GM12878 (cell line): ENCODE results near the gene GLRX2. TPM values are rescaled to one million over a fixed set of nuclear protein-coding genes. Genes with fewer than 3 reads are reported as not detected.

Experiments
- ATAC-seq: fragments of 200-7000 bp; cut with Tn5 transposase; 3 replicates; pipeline ENCODE4 v1.9.1; 2020; ENCODE audit warnings: mild to moderate bottlenecking, moderate library complexity
- Bru-seq: library from RNA; stranded (reverse); fragments of 400-500 nt; gene quantifications from one replicate; lab custom pipeline; 2021; lab: Mats Ljungman, UMichigan
- BruChase-seq, 2 experiments: library from RNA; stranded (reverse); fragments of 400-500 nt; gene quantifications; one replicate each; lab custom pipeline; 2021; lab: Mats Ljungman, UMichigan
- BruUV-seq: library from RNA; stranded (reverse); fragments of 400-500 nt; replicated peaks from 2 replicates; lab custom pipeline; 2021; lab: Mats Ljungman, UMichigan
- CTCF ChIA-PET: fragments of 300-600 bp; sonication (Branson Sonifier 250); formaldehyde crosslinking; extraction: SDS; loops from one replicate; lab custom pipeline; 2021; ENCODE audit warnings: inconsistent platforms; lab: Yijun Ruan, JAX
- POLR2A ChIA-PET: fragments of 350-600 bp; formaldehyde crosslinking; extraction: SDS; loops from one replicate; lab custom pipeline; 2021; ENCODE audit warnings: inconsistent platforms; lab: Charles Lee
- RAD21 ChIA-PET: fragments of 300-600 bp; sonication (Branson Sonifier 250); formaldehyde crosslinking; loops from one replicate; lab custom pipeline; 2023; ENCODE audit warnings: antibody characterized with exemption; ENCODE audit not compliant: unreplicated experiment; lab: Charles Lee
- SMC1A ChIA-PET: fragments of 300-600 bp; sonication (Branson Sonifier 250); formaldehyde crosslinking; loops from one replicate; lab custom pipeline; 2023; ENCODE audit not compliant: unreplicated experiment, uncharacterized antibody; lab: Charles Lee
- DNase-seq: peaks from one replicate; pipeline ENCODE4 v3.0.0-alpha.2; 2011; ENCODE audit warnings: low read depth, low spot score
- FAIRE-seq: peaks from 3 replicates; lab custom pipeline; 2011; peaks lifted over from hg19 to GRCh38; lab: Jason Lieb, UNC
- H2AFZ ChIP-seq: 2 replicates; pipeline ENCODE4 v1.6.0; 2011; ENCODE audit warnings: low read depth, low read length, control low read depth; ENCODE audit not compliant: control insufficient read depth
- H3K27ac ChIP-seq: 2 replicates; pipeline ENCODE4 v1.5.1; 2011; ENCODE audit warnings: control low read depth; ENCODE audit not compliant: control insufficient read depth, insufficient read depth
- H3K27me3 ChIP-seq, 2 experiments: replicated peaks in 1 of 2; 2 replicates each; pipeline versions ENCODE4 v1.6.0 to v1.6.1; 2011; ENCODE audit warnings: low read length in 1 of 2; ENCODE audit not compliant: control insufficient read depth in 2 of 2, insufficient read depth in 2 of 2
- H3K36me3 ChIP-seq, 2 experiments: 2 replicates each; pipeline ENCODE4 v1.5.1; 2011; ENCODE audit warnings: low read length in 1 of 2; ENCODE audit not compliant: control insufficient read depth in 2 of 2, insufficient read depth in 2 of 2
- H3K4me1 ChIP-seq: 2 replicates; pipeline ENCODE4 v1.6.1; 2011; ENCODE audit warnings: mild to moderate bottlenecking, low read length, moderate library complexity, mixed read lengths; ENCODE audit not compliant: control insufficient read depth, insufficient read depth
- H3K4me2 ChIP-seq: 2 replicates; pipeline ENCODE4 v1.6.0; 2011; ENCODE audit warnings: control low read depth; ENCODE audit not compliant: control insufficient read depth, insufficient read depth
- H3K4me3 ChIP-seq: fragments of 200-600 bp; sonication (generic); 2 replicates; pipeline ENCODE4 v1.5.1; 2016
- H3K79me2 ChIP-seq: 2 replicates; pipeline ENCODE4 v1.6.0; 2011; ENCODE audit warnings: low read length; ENCODE audit not compliant: control insufficient read depth, insufficient read depth
- H3K9ac ChIP-seq: 2 replicates; pipeline ENCODE4 v1.8.0; 2011; ENCODE audit warnings: low read length, control low read depth, mixed read lengths; ENCODE audit not compliant: control insufficient read depth, insufficient read depth
- H3K9me3 ChIP-seq: replicated peaks from 3 replicates; pipeline ENCODE4 v1.5.1; 2011; ENCODE audit warnings: mild to moderate bottlenecking, low read length; ENCODE audit not compliant: control insufficient read depth, insufficient read depth
- H4K20me1 ChIP-seq: 2 replicates; pipeline ENCODE4 v1.6.0; 2011; ENCODE audit not compliant: control insufficient read depth, insufficient read depth
- ATF7 ChIP-seq: fragments of 450-650 bp; IDR thresholded peaks from 2 replicates; pipeline ENCODE4 v1.6.1; 2016; ENCODE audit warnings: low read depth, mild to moderate bottlenecking
- CEBPB ChIP-seq, 2 experiments: fragments of 150-350 bp in 1 of 2; IDR thresholded peaks; 2 replicates each; pipeline ENCODE4 v1.6.1; 2012 to 2014; ENCODE audit warnings: low read depth in 2 of 2, low read length in 2 of 2, borderline replicate concordance in 1 of 2, inconsistent platforms in 1 of 2
- KLF5 ChIP-seq: fragments of 450-650 bp; IDR thresholded peaks from 2 replicates; pipeline ENCODE4 v1.6.1; 2014; ENCODE audit warnings: mild to moderate bottlenecking; ENCODE audit not compliant: partially characterized antibody
- MEF2A ChIP-seq: IDR thresholded peaks from 2 replicates; pipeline ENCODE4 v1.6.1; 2011; ENCODE audit warnings: low read depth, mild to moderate bottlenecking, low read length, moderate library complexity; ENCODE audit not compliant: insufficient read depth
- NFXL1 ChIP-seq: fragments of 450-650 bp; IDR thresholded peaks from 2 replicates; pipeline ENCODE4 v1.6.1; 2017; ENCODE audit warnings: antibody characterized with exemption, mild to moderate bottlenecking, borderline replicate concordance
- RAD21 ChIP-seq: IDR thresholded peaks from 2 replicates; pipeline ENCODE4 v1.6.1; 2011; ENCODE audit warnings: mild to moderate bottlenecking, low read depth, low read length, moderate library complexity; ENCODE audit not compliant: insufficient read depth
- SUZ12 ChIP-seq: fragments of 200-600 bp; sonication (generic); IDR thresholded peaks from one replicate; pipeline ENCODE4 v1.6.1; 2018; ENCODE audit warnings: antibody characterized with exemption, mild to moderate bottlenecking; ENCODE audit not compliant: unreplicated experiment
- TAF1 ChIP-seq: IDR thresholded peaks from 2 replicates; pipeline ENCODE4 v1.6.1; 2011; ENCODE audit warnings: mild to moderate bottlenecking, low read depth, low read length, borderline replicate concordance
- ZNF274 ChIP-seq: IDR thresholded peaks from one replicate; pipeline ENCODE4 v1.8.0; 2011; ENCODE audit not compliant: insufficient read length, insufficient read depth
- ZNF622 ChIP-seq: fragments of 450-650 bp; IDR thresholded peaks from 2 replicates; pipeline ENCODE4 v1.6.1; 2017; ENCODE audit warnings: mild to moderate bottlenecking, inconsistent platforms
- WGBS: methylation state at CpG from one replicate; pipeline ENCODE4 v1.1.6; 2016; ENCODE audit warnings: low lambda C conversion rate; ENCODE audit not compliant: insufficient replicate concordance, insufficient coverage; ENCODE audit errors: missing lambda C conversion rate; 5-methylcytosine and 5-hydroxymethylcytosine counted together
- in situ Hi-C: fragments of 300-500 bp; cut with MboI; formaldehyde crosslinking; loops from 9 replicates; pipeline ENCODE4 v1.14.3; 2018; ENCODE audit warnings: mixed read lengths
- intact Hi-C: fragments of 100-400 bp; cut with micrococcal nuclease; formaldehyde crosslinking; loops from one replicate; pipeline ENCODE4 v1.14.2; 2022; ENCODE audit not compliant: unreplicated experiment
- long read RNA-seq, 2 experiments: library from polyadenylated mRNA; unstranded; transcript quantifications; one replicate each; pipeline ENCODE4 v2.0.0, GENCODE V29; 2019 to 2020
- polyA minus RNA-seq, 3 experiments: library from RNA; depleted of rRNA, polyadenylated mRNA; stranded (reverse); fragments of >200 nt; gene quantifications; 2 replicates each; pipeline ENCODE4 v1.2.3, GENCODE V29; 2011
- polyA plus RNA-seq, 11 experiments: library from polyadenylated mRNA; depleted of rRNA in 4 of 11; unstranded in 6 of 11; stranded (reverse) in 5 of 11; fragments of >200 nt; fragmentation: Nextera tagmentation in 4 of 11; fragmentation: Illumina TruSeq in 1 of 11; extraction: Ambion mirVana in 4 of 11; extraction: Trizol in 1 of 11; gene quantifications; 1 replicate in 1 of 11; 2 replicates in 10 of 11; pipeline versions ENCODE4 v1.2.1 to v1.2.3, GENCODE V29; 2011 to 2016; ENCODE audit warnings: inconsistent platforms in 2 of 11, missing spikeins in 2 of 11, low read depth in 1 of 11
- total RNA-seq, 4 experiments: library from RNA; depleted of rRNA in 3 of 4; stranded (reverse); fragments of >200 nt in 3 of 4; fragmentation: Illumina TruSeq in 1 of 4; extraction: Trizol in 1 of 4; gene quantifications; 2 replicates each; pipeline versions ENCODE4 v1.2.1 to v1.2.3, GENCODE V29; 2013 to 2021
- TF ChIP-seq, protein P1 (sequence below): fragments of 150-350 bp; IDR thresholded peaks from 2 replicates; pipeline ENCODE4 v1.6.1; 2014; ENCODE audit warnings: mild to moderate bottlenecking, low read depth, low read length
- TF ChIP-seq, protein P2 (sequence below): fragments of 450-650 bp; conservative IDR thresholded peaks from 2 replicates; pipeline ENCODE4 v1.6.1; 2017; ENCODE audit warnings: mild to moderate bottlenecking, moderate library complexity

The GLRX2 gene, protein sequence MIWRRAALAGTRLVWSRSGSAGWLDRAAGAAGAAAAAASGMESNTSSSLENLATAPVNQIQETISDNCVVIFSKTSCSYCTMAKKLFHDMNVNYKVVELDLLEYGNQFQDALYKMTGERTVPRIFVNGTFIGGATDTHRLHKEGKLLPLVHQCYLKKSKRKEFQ
- 4.8 and 6.3 TPM in 2 replicates for total RNA-seq (2013; cell fraction: nucleolus; rRNA removed)
- 18.0 and 21.2 TPM in 2 replicates for total RNA-seq (2014; rRNA removed)
- total RNA-seq (2014; rRNA removed; fragmentation: Illumina TruSeq; extraction: Trizol): 15.2 and 16.5 TPM in 2 replicates
- 19.7 and 21.4 TPM in 2 replicates for total RNA-seq (2021)
- 12.0 TPM for polyA plus RNA-seq (2011; ENCODE audit: low read depth)
- 16.7 and 33.4 TPM in 2 replicates for polyA plus RNA-seq (2011; rRNA removed)
- polyA plus RNA-seq (2011; cell fraction: cytosol; rRNA removed): 6.4 and 8.3 TPM in 2 replicates
- 5.2 and 6.2 TPM in 2 replicates for polyA plus RNA-seq (2011; cell fraction: nucleus; rRNA removed)
- 12.4 and 12.6 TPM in 2 replicates for polyA plus RNA-seq (2012)
- 15.5 and 19.5 TPM in 2 replicates for polyA plus RNA-seq (2014; fragmentation: Illumina TruSeq; extraction: Trizol)
- polyA plus RNA-seq (2014; fragmentation: Nextera tagmentation; extraction: Ambion mirVana): 1 to 10 TPM; 5.5 to 7.8 TPM
- 14.2 and 20.0 TPM in 2 replicates for polyA plus RNA-seq (2014; rRNA removed)
- 10 to 100 TPM; 59.9 to 67.6 TPM for polyA plus RNA-seq (2016; fragmentation: Nextera tagmentation; extraction: Ambion mirVana)
- polyA minus RNA-seq (2011; rRNA and poly(A)+ RNA removed): 1.2 and 2.8 TPM in 2 replicates
- polyA minus RNA-seq (2011; cell fraction: cytosol; rRNA and poly(A)+ RNA removed): 1.9 and 2.0 TPM in 2 replicates
- polyA minus RNA-seq (2011; cell fraction: nucleus; rRNA and poly(A)+ RNA removed): 1.6 and 3.3 TPM in 2 replicates
- Bru-seq, nascent RNA: percentile 73 among the genes with signal in this experiment
- BruChase-seq, experiment 1, labeled RNA remaining after a 6-hour chase: percentile 51 among the genes with signal in this experiment
- BruChase-seq, experiment 2, labeled RNA remaining after a 2-hour chase: percentile 59 among the genes with signal in this experiment
- long read RNA-seq, experiment 1, transcript GLRX2-201 (4 exons, 701 nt): major isoform, 15 of 27 reads
- long read RNA-seq, experiment 1, partial matches to known transcripts: 0 of 27 reads
- long read RNA-seq, experiment 1, other reads (novel, unspliced or antisense): 12 of 27 reads
- long read RNA-seq, experiment 2, transcript GLRX2-201 (4 exons, 701 nt): major isoform, 69 of 72 reads
- long read RNA-seq, experiment 2, partial matches to known transcripts: 0 of 72 reads
- long read RNA-seq, experiment 2, other reads (novel, unspliced or antisense): 3 of 72 reads

DNA sequence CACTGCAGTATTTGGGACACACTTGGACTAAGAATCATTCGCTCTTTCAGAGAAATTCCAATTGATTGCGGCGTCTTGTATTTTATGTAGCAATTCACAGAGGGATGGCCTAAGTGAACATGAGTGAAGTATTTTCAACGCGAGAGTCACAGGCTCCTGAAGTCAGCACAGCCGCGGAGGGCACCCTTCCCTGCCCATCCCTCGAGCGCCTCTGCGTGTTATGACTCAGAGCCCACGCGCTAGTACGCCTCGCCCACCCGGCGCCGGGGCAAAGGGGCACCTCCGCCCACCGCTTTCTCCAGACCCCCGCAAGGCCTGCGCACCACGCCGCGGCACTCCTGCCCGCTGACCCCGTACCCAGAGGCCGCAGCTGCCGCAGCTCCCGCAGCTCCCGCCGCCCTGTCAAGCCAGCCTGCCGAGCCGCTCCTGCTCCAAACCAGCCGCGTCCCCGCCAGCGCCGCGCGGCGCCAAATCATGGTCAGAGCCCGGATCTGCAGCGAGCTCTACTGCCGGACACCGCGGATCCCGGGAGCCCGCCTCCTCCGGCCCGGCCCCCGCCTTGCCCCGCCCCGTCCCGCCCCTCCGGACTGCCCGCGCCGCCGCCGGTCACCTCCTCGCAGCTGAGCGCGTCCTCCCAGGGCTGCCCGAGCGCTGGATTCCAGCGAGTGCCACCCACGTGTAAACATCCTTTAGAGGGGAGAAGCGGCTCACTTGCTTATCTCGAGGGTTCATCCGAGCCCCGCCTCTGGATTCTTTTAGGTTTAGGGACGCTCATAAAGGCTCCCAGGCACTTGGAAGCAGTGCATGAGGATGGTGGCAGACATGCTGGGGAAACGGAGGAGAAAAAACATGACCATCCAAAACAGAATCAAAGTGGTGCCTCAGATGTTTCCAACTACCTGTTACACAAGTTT is at the start of gene GLRX2:
Gene GLRX2 (minus strand): TSS at position 508 of the 914 bp plus-strand sequence. CDS start 32 bp downstream, at position 476.
- under 1% methylated on average over 54 of the region's 73 CpGs for WGBS
- ChIA-PET POLR2A (interaction anchor here (0.9 to 3.2 kb wide), 7 partner anchors 15 to 46 kb away, joined by 3 to 26 read pairs (median 4); partner anchors contain the start of genes CDC73, RO60 and UCHL5), CTCF (interaction anchor here (0.9 to 3.1 kb wide), 11 partner anchors 17 to 89 kb away, joined by 3 to 12 read pairs (median 4); partner anchors contain the start of genes CDC73, RO60 and UCHL5), SMC1A (interaction anchor here (0.9 to 4.1 kb wide), 8 partner anchors 9 to 49 kb away, joined by 3 to 24 read pairs (median 4); no protein-coding TSS in a partner anchor), RAD21 (interaction anchor here (1.0 to 2.5 kb wide), 8 partner anchors 14 to 628 kb away, joined by 3 to 14 read pairs (median 6); partner anchors contain the start of gene CDC73)
- peak within 1 kb of the TSS; percentile 75 for H3K4me2 ChIP-seq
- H2AFZ ChIP-seq: peak within 1 kb of the TSS; percentile 96
- FAIRE-seq (no peak), DNase-seq (no peak), ATAC-seq (peak; percentile 95)
- intact Hi-C loops (loop anchor here (1.0 to 5.0 kb wide), 3 partner anchors 17 to 48 kb away; partner anchors contain the start of genes CDC73, RO60 and UCHL5), in situ Hi-C loops (no loop called here)
- H3K9me3 ChIP-seq: no peaks in the 10 kb centered on the region
- H3K4me3 ChIP-seq: peak within 1 kb of the TSS; percentile 87
- no peaks in the 10 kb centered on the region for H3K27me3 ChIP-seq
- peak within 1 kb of the TSS; percentile 58 for H3K27ac ChIP-seq
- no peaks in the 10 kb centered on the region for H4K20me1 ChIP-seq
- H3K4me1 ChIP-seq: no peaks in the 10 kb centered on the region
- TSS peak; percentile 71 for BruUV-seq
- H3K79me2 ChIP-seq: peaks cover 18% of the 10 kb centered on the region
- peak within 1 kb of the TSS; percentile 81 for H3K9ac ChIP-seq
- peaks cover 0 to 4% of the 10 kb centered on the region in 2 experiments; a peak in 1 of 4 replicates for H3K36me3 ChIP-seq
- TF ChIP-seq, protein P1, sequence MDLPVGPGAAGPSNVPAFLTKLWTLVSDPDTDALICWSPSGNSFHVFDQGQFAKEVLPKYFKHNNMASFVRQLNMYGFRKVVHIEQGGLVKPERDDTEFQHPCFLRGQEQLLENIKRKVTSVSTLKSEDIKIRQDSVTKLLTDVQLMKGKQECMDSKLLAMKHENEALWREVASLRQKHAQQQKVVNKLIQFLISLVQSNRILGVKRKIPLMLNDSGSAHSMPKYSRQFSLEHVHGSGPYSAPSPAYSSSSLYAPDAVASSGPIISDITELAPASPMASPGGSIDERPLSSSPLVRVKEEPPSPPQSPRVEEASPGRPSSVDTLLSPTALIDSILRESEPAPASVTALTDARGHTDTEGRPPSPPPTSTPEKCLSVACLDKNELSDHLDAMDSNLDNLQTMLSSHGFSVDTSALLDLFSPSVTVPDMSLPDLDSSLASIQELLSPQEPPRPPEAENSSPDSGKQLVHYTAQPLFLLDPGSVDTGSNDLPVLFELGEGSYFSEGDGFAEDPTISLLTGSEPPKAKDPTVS: no peak
- no peak for TF ChIP-seq TAF1
- no peak for TF ChIP-seq MEF2A
- TF ChIP-seq ATF7: no peak
- no peak for TF ChIP-seq CEBPB (IDR thresholded peaks at IDR 0.05; ENCODE audit: borderline replicate concordance in 1 of 2, low read depth in 2 of 2, low read length in 2 of 2)
- no peak for TF ChIP-seq NFXL1
- TF ChIP-seq KLF5: no peak
- no peak for TF ChIP-seq ZNF274
- TF ChIP-seq RAD21: peak; percentile 32; the same call in 1 of the 2 replicates
- TF ChIP-seq, protein P2, sequence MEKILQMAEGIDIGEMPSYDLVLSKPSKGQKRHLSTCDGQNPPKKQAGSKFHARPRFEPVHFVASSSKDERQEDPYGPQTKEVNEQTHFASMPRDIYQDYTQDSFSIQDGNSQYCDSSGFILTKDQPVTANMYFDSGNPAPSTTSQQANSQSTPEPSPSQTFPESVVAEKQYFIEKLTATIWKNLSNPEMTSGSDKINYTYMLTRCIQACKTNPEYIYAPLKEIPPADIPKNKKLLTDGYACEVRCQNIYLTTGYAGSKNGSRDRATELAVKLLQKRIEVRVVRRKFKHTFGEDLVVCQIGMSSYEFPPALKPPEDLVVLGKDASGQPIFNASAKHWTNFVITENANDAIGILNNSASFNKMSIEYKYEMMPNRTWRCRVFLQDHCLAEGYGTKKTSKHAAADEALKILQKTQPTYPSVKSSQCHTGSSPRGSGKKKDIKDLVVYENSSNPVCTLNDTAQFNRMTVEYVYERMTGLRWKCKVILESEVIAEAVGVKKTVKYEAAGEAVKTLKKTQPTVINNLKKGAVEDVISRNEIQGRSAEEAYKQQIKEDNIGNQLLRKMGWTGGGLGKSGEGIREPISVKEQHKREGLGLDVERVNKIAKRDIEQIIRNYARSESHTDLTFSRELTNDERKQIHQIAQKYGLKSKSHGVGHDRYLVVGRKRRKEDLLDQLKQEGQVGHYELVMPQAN: peak; percentile 90
- no peak for TF ChIP-seq ZNF622
- no peak for TF ChIP-seq SUZ12
